GM19372 (cell line): Measurements from ENCODE around the gene DSE.
A peak's percentile ranks its signal among the peaks of the same experiment; 100 is the strongest.

Experiments
- ATAC-seq: cut with Tn5 transposase; IDR thresholded peaks from one replicate; pipeline ENCODE4 v1.9.1; 2021; ENCODE audit warnings: mild to moderate bottlenecking, low read depth, moderate library complexity; ENCODE audit not compliant: unreplicated experiment

DSE gene

GRCh38 chr6:116439522-116440051 lies 68.8 kb downstream of the DSE start:
- no peak for ATAC-seq

GRCh38 chr6:116443105-116443504 lies 72.4 kb downstream of the DSE start:
- no peak for ATAC-seq

DNA sequence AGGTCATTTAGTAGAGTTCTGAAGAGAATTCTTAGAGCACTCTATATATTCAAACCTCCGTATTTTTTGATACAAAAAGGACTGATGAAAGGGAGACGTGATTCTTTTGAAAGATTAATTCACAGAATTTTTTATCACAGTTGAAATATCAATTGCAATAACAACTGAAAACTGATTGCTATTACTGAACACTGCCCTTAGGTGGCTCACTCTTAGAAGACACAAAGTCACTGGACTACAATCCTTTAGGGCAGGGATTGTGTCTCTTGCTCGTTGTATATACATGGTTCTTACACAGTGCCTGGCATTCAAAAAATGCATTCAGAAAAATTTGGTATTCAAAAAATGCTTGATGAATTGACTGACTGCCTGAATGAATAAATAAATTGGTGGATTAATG lies 73.3 kb downstream of the DSE start:
- ATAC-seq = peak; percentile 58

- peak; percentile 8 for ATAC-seq
Observed at GRCh38 chr6:116444575-116444974, 73.8 kb downstream of the DSE start.

DNA sequence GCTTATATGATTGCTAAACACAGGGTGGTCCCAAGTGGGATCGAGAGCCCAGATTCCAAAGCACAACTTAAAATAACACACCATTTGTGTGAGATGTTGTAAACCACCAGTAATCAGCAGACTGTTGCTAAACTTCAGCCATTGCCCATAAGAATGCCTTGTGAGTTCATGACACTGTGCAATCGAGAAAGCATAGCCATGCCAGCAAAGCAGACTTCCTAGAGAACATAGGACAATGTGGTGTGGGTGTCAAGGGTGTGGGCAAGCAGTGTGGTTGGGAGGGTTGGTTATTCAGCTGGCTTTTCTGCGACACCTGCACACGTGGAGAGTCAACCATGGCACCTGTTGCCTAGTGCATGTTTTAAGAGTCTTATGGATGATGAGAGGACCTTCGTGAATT lies 74.4 kb downstream of the DSE start:
- ATAC-seq = no peak

GRCh38 chr6:116446399-116446798 lies 75.7 kb downstream of the DSE start:
- ATAC-seq = no peak

- ATAC-seq = no peak
Observed at GRCh38 chr6:116447052-116447451, 76.3 kb downstream of the DSE start.

DNA sequence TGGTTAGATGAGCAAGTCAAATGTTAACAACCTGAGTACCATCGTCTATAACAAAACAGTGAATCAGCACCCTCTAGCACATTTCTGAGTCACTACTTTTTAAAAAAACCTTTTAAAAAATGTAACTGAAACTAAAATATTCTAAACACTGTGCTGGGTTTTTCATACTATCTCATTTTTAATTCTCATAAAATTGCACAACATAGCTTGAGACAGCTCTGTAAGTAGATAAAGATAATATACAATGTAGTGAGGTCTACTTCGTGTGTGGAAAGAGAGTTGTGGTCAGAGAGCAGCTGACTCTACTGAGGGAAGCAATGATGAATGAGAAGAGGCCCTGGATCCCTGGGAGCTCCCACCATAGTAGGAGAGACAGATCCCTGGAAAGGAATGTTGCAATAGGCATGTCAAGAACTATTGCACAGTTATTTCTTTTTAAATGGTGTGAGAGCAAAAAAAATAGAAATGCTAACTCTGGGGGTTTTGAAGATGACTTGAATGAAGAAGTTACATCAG lies 76.8 kb downstream of the DSE start:
- ATAC-seq = no peak

- ATAC-seq = no peak
Observed at GRCh38 chr6:116449565-116449964, 78.8 kb downstream of the DSE start.

GRCh38 chr6:116450185-116450710 lies 79.5 kb downstream of the DSE start:
- no peak for ATAC-seq

- peak; percentile 85 for ATAC-seq
Observed at GRCh38 chr6:116450769-116451740, 80.3 kb downstream of the DSE start.

- no peak for ATAC-seq
Observed at GRCh38 chr6:116451916-116452315, 81.2 kb downstream of the DSE start.

DNA sequence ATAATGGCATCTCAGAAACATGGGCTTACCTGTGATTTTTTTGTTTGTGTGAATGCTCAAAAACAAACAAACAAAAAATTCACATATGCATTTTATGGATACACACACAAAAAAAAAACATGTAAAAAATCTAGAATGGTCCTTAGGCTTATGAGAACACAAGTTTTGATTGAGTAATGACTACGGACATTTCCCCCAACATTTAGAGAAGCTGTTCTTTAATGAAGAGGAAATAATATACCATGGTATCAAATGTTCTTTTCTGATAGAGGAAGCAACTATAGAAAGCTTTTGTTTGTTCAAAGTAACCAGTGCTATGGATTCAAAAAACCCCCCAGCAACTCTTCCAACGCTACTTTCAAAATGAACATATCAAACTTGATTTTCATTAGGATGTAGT lies 81.8 kb downstream of the DSE start:
- no peak for ATAC-seq

DNA sequence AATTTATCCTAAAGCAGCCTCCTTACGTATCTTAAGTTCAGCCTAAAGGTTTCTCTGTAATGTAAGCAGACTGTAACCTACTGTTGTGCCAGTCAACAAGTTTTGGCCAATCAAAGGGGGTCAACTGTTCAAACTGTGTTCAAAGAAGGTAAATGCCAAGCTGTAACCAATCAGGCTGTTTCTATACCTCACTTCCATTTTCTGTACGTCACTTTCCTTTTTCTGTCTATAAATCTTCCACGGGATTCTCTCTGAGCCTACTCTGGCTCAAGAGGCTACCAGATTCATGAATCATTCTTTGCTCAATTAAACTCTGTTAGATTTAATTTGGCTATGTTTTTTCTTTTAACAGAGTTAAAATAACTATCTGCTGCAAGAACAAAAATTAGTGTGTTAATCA lies 85.4 kb downstream of the DSE start:
- no peak for ATAC-seq

DNA sequence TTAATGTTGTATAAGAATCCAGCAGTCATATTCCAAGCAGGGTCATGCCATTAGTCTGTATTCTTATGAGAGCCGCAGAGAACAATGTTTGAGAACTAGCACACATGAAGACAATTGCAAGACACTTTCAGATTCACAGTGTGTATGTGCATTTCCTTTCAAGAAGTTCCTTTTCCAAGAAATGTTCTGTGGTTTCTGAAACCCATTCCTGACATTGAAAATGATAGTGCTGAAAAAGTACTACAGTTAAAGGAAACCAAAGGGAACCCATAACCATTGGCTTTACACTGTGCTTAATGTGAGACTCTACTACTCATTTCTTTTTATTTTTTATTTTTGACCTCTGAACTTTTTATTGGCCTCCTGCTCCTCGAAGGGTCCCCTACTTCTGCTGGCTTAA lies 86.2 kb downstream of the DSE start:
- no peak for ATAC-seq

- ATAC-seq = no peak
Observed at GRCh38 chr6:116458264-116458663, 87.5 kb downstream of the DSE start.

- no peak for ATAC-seq
Observed at GRCh38 chr6:116459927-116460326, 89.2 kb downstream of the DSE start.

- ATAC-seq = no peak
Observed at GRCh38 chr6:116461331-116461931, 90.7 kb downstream of the DSE start, which contains the start of gene CALHM6. TSS of gene CALHM6 (plus strand) at chr6:116461375. CDS start at chr6:116461930, 555 bp downstream.

DNA sequence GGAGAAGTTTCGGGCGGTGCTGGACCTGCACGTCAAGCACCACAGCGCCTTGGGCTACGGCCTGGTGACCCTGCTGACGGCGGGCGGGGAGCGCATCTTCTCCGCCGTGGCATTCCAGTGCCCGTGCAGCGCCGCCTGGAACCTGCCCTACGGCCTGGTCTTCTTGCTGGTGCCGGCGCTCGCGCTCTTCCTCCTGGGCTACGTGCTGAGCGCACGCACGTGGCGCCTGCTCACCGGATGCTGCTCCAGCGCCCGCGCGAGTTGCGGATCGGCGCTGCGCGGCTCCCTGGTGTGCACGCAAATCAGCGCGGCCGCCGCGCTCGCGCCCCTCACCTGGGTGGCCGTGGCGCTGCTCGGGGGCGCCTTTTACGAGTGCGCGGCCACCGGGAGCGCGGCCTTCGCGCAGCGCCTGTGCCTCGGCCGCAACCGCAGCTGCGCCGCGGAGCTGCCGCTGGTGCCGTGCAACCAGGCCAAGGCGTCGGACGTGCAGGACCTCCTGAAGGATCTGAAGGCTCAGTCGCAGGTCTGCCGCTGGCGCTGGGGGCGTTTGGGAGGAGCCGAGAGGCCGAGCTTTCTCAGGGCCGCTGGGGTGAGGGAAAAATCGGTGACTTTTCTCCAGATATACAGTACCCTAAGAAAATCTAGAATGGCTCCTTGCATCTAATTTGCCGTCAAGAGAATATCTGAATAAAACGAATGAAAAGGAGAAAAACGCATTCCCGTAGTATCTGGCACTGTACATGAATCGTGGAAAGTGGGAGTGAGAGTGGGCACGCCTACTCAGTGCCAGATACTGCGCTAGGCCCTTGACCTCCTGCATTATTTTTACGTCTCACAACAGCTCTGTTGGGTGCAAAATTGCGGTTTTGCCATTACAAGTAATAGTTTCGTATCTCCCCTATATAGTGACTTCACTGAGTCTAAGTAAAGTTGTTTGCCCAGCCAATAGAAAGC lies 91.5 kb downstream of the DSE start:
- peak; percentile 87 for ATAC-seq

DNA sequence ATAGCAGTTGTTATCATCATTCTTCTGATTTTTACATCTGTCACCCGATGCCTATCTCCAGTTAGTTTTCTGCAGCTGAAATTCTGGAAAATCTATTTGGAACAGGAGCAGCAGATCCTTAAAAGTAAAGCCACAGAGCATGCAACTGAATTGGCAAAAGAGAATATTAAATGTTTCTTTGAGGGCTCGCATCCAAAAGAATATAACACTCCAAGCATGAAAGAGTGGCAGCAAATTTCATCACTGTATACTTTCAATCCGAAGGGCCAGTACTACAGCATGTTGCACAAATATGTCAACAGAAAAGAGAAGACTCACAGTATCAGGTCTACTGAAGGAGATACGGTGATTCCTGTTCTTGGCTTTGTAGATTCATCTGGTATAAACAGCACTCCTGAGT lies 92.6 kb downstream of the DSE start:
- ATAC-seq = no peak
